Stimulated activated CD8-positive, alpha-beta memory T cell treated with anti-CD3 and anti-CD28 coated beads, Interleukin-12 subunit alpha, Interleukin-12 subunit beta, amount 100 ng/mL, for 4 hours (primary cell): ENCODE measurements around the gene C16orf74.
A peak's percentile ranks its signal among the peaks of the same experiment; 100 is the strongest.

Experiments
- DNase-seq: peaks from one replicate; pipeline ENCODE4 v3.0.0-alpha.2; 2020; ENCODE audit warnings: low read depth

The C16orf74 gene

DNA sequence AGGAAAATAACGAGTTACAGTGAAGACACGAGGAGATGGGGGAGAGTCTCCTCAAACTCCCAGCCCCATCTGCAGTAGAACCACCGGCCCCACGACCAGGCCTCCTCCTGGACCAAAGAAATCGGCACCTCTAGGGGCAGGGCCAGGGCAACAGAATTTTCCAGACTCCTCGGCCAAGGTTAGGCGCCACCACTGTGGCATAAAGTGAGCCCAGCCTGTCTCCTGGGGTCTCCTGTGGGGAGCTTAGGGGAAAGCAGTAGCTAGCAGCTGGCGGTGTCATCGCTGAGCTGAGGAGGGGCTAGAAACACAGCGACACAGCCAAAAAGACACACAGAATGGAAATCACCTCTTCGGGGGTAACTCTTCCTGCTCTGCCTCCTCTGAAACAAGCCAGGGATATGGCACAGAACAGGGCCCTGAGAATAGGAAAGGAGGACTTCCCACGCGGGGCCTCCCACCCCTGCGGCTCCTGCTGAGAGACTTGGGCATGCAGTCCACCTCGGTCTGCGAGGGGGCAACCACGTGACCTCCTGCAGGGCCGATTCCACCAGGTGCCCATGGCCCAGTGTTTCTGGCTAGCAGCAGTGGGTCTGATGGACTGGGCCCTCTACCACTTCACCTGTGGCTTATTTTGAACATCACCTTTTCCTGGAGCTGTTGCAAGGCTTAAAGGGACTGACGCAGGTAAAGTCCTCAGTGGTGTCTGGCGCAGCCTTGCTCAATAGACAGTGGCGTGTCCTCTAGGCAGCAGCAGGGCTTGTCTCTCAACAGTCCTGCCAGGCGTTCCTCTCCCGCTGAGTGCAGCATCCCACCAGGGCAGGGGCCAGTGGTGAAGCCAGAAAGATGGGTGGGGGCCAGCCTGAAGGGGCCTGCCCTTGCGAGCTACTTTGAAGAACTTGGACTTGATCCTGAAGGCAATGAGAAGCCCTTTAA, 55.4 kb downstream of the C16orf74 start:
- DNase-seq, result no peak

DNA sequence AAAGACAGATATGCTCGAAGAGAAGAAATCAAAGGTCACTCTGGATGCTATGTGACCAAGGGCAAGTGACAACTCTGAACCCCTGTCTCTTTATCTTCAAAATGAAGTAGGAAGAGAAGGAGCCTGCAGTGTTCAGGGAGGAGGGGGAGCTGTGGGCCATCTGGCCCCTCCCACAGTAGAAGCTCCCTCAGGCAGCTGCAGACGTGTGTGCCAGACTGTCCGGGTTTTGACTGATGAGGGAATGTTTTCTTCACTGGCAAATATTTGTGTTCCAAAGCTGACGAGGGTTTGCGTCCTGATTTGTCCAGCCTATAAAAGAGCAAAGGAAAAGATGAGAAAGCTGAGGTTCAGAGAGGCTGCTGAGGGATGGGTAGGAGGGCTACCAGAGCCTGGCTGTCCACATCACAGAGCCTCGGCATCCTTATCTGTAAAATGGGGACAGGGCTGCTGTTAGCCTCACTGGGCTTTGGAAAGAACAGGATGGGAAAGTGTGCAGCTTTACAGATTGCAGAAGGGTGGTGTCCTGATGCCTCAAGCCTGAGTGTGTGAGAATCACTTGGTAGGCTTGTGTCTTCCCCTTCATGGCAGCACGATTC, 60.3 kb downstream of the C16orf74 start:
- DNase-seq, result no peak

DNA sequence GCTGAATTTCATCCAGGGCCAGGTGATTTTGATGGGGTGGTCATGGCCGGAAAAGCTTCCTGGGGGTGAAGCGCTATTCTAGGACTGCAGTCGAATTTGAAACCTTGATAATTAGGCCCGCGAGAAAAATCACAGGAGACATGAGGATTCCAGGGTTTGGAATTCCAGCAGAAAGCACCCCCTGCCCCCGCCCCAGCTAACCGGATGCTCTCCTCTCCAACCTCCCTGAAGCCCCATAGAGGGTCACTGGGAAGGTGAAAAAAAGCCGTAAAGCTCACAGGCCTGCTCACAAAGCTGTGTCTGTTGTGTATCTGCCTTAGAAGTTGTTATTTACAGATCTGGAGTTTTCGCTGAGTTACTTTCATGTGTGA, 61.0 kb downstream of the C16orf74 start:
- DNase-seq, result no peak

DNA sequence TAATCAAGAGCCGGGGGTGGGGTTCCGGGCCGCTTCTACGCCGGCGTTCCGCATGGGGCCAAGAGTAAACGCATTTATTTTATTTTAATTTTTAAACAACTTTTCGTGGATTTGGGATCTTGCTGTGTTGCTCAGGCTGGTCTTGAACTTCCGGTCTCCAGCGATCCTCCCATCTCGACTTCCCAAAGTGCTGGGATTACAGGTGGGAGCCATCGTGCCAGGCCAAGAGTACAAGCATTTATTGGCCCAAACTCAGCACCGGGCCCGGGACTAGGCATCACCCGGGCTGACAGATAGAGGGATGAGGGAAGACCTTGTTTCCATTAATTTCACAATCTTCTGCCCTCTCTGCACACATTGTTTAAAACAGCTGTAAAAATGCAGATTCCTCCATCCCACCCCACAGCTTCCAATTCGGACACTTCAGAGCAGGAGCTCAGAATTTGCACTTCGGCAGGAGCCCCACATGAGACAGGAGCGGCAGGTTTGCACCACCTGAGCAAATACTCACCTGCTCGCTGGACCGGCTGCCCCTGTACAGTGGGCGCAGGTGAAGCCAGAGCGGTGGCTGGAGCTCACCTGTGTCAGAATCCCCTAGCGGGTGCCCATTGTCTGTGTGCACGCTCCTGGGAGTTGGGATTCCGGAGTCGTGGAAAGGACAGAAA, 61.5 kb downstream of the C16orf74 start:
- no peak for DNase-seq

DNA sequence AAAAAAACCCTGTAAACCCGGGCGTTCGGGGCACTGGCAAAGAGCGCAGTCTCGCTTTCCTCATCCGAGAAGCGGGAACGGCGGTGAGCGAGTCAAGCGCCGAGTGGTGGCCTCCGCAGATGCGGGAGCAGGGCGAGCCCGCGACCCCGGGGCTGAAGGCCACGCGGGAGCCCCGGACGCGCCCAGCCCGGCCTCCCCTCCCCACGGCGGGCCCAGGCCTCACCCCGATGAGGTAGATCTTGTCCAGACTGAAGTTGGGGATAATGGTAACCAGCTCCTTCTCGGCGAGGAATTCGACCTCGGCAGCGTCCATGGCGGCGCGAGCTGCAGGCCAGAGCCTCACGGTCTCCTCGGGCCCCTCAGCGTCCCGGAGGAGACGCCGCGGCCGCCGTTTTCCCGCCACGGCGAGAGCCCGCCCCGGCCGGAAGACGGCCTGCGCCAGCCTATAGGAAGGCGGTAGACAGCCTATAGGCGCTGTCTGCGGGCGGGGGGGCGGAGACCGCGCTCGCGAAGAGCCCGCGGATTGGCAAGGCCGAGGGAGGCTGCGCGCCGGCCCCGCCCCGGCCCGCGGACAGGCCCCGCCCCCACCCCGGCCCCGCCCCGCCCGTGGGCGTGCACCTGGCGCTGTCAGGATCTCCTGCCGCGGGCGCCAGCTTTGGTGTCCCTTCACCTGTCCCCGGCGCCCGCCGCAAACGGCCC, 62.2 kb downstream of the C16orf74 start, which contains the start of gene GINS2:
Gene GINS2 (minus strand): TSS at position 369 of the 699 bp plus-strand sequence. CDS start 56 bp downstream, at position 313.
- peak; percentile 87 for DNase-seq

DNA sequence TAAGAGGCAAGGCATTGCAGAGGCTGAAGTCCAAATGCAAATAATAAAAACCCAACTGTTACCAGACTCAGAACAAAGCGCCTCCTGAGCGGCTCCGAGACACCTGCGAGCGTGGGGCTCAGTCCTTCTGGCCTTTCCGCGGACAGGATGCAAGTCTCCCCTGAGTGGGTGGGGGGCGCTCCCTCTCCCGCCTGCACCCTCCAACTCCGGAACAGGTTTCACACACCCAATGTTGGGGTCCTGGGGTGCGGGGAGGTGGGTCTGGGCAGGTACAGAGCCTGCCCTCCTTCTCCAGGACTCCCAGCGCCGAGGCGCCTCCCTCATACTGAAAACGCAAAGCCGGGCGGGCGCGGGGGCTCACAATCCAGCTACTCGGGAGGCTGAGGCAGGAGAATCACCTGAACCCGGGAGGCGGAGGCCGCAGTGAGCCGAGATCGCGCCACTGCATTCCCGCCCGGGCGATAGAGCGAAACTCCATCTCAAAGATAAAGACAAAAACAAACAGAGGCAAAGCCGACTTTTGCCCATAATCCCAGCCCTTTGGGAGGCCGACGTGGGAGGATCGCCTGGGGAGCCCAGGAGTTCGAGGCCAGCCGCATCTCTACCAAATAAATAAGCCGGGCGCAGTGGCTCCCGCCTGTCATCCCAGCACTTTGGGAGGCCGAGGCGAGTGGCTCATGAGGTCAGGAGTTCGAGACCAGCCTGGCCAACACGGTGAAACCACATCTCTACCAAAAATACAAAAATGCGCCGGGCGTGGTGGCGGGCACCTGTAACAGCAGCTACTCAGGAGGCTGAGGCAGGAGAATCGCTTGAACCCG, 63.0 kb downstream of the C16orf74 start:
- no peak for DNase-seq

DNA sequence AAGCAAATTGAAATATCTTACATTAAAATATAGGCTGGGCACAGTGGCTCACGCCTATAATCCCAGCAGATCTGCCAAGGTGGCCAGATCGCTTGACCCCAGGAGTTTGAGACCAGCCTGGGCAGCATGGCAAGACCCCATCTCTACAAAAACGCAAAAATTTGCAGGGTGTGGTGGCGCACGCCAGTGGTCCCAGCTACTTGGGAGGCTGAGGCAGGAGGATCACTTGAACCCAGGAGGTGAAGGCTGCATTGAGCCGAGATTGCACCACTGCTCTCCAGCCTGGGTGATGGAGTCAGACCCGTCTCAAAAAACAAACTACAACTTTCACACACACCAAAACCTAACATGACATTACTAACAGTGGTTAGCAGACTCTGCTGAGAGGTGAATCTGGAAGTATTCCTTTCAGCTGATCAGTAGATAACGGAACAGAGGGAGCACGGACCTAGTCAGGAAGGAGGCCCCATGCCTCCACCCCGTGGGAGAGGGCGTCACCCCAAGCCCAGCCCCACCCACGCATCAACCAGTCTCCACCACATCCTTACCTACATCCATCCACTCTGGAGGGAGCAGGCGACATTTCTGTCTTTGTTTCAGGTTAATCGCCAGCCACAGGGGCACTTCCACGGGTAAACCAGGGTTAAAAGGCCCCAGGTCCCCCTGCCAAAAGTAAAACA, 63.8 kb downstream of the C16orf74 start:
- DNase-seq, result no peak

DNA sequence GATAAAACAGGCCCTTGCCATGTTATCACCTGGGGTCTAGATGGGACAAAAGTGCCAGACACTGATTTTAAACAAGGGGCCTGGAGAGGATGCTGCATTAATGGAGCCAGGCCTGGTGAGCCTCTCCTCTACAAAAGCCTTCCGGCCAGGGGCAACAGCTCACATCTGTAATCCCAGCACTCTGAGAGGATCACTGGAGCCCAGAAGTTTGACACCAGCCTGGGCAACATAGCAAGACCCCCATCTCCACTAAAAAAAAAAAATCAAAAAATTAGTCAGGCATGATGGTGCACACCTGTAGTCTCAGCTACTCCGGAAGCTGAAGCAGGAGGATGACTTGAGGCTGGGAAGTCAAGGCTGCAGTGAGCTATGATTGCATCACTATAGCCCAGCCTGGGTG, 65.6 kb downstream of the C16orf74 start:
- no peak for DNase-seq

DNA sequence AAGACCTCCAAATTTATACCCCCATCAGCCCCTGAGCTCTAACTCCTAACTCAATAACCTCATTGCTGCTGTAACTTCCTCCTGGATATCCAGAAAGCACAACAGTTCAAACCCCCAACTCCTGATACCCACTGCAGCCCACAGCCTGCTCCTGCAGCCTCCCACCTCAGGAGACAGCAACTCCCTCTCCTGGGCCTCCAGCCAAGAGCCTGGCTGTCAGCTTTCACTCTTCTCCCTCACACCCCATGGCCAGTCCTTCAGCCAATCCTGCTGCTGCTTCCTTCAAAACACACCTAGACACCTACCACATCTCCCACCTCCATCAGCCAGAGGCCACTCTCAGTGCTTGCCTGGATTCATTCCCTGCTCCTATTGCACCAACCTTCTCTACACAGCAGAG, 67.5 kb downstream of the C16orf74 start:
- no peak for DNase-seq

DNA sequence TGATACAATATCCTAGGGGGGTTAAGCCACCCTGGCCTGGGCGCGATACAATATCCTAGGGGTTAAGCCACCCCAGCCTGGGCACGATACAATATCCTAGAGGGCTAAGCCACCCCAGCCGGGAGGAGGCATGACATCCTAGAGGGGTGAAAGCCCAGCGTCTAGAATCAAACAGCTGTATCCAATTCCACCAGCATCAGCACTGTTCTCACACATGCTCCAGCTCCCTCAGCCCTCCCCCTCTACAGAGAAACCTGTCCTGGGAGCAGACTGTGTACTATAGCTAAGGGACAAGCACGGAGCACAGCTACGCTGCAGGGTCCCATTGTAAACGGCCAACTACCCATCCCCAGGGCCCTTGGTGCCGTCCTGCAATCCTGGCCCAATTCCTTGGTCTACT, 68.4 kb downstream of the C16orf74 start:
- DNase-seq, result no peak

DNA sequence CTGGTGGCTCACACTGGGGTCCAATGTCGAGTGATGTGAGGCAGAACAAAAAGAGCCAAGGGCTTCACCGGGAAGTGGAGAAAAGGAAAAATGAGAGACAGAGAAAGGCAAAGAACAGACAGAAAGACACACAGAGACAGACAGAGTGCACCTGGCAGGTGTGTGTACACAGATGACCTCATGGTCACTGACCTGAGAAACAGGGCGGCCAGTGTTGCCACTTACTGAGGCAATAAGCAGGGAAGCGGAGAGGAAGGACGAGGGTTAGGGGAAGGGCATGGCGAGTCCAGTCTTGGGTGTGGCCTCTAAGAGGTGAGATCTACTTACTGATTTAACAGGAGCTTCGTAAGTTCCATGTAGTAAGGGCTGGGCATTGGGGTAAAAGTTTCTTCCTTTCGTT, 69.6 kb downstream of the C16orf74 start:
- DNase-seq, result no peak

DNA sequence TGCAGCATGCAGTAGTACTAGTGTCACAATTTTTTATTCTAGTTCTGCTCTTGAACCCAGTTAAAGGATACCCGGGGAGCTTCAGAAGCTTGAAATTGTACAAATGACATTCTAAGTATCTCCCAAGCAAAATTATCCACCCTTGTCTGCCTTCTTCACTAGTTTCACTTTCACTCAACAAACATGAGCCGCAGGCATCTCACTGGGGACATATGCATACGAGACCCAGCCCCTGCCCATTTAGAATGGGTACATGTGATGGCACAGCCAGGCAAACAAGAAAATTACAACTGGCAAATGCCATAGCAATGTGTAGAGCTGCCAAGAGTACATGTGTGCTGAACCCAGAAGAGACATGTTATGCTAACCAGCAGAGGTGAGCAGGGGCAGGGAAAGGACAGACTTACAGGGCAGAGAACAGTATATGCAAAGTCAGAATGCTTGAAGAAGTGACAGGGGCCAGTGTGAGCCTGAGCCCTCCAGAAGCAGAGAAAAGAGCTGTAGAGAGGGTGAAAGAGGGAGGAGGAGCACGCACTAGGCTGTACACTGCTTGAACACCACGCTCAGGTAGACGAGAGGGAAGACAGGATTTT, 70.4 kb downstream of the C16orf74 start:
- no peak for DNase-seq

DNA sequence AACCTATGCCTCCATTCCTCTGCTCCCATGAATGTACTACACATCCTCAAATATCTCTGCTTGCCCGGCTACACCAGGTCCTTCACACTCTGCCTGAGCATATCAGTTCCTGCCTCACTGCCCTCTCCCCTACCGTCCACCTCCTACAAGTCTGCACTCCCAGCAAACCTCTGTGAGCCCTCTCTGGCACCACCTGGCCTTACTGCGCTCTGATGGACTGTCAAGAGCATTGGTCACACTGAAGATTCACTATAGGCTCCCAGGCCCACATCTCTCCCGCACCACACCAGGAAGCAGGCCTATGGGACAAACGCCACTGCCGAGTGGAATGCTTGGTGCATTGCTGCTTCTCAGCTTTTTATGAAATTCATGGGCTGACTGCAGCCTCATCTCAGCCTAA, 71.0 kb downstream of the C16orf74 start:
- no peak for DNase-seq

DNA sequence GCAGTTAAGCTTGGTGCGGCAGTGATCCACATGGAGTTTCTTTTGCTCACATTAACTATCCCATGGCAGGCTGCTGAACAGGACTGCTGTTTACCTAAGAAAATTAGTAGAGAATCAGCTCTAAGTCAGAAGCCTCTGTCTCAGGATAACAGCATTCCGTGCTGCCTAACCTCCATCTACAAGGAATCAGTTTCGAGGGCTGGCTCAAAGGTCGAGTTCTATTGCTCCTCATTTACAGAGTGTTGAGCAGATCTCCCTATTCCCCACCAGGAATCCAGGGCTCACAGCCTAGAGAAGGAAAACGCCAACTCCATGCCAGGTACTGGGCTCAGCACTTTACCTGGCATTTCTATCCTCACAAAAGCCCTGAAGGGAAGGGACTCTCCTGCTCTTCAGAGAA, 72.1 kb downstream of the C16orf74 start:
- no peak for DNase-seq

DNA sequence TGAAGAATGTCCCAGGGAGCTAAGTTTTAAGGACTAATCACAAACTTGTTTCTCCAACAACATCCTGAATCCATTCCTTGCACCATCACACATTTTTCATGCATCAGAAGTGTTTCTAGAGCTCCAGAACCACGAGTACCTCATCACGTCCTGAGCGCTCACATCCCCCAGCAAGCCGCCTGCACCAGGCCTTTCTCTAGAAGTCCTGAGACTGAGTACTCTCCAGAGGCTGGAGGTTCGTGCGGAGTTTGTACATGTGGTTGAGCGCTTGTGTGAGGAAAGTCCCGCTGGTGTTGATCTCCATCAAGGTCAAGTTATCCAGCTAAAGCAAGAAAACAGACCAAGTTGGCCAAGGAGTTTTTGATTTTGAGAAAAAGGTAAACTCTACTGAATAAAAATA, 72.9 kb downstream of the C16orf74 start:
- DNase-seq, result no peak

DNA sequence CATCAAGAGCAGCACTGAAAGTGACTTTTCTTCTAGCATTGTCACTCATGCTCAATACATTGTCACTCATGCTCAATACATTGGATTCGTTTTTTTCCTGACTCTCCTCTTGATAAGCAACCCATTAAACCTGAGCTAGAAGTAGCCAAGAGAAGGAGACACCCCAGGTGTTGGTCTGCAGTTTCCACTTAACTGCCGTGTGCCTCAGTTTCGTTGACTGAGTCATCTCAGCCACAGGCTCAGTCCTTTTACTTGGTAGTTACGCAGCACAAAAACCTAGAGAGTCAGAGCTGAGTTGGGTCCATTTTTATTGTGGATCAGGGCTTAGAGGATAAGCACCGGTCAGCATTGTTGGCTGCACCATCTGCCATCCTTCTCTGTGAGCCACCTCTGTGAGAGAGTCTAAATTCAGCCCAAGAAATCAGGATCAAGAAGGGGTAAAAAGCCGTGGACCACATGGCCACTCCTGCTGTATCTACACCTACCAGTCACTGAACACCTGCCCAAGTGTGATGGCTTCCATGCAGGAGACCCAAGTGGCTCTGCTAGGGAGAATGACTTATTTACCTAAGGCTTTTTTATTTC, 73.4 kb downstream of the C16orf74 start:
- DNase-seq, result no peak

DNA sequence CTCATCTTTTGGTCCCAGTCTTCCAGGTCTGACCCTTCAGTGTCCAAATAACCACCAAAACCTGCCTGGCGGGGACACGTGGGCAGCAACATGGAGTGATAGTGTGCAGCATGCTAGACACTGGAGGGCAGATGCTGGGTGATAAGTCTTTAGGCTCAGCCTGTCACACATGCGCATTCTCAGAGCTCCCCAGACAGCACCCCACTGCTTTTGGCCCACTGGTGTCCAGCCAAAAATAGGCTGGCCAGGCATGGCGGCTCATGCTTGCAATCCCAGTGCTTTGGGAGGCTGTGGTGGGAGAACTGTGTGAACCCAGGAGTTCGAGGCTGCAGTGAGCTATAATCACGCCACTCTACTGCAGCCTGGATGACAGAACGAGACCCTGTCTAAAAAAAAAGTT, 74.4 kb downstream of the C16orf74 start:
- DNase-seq, result no peak

DNA sequence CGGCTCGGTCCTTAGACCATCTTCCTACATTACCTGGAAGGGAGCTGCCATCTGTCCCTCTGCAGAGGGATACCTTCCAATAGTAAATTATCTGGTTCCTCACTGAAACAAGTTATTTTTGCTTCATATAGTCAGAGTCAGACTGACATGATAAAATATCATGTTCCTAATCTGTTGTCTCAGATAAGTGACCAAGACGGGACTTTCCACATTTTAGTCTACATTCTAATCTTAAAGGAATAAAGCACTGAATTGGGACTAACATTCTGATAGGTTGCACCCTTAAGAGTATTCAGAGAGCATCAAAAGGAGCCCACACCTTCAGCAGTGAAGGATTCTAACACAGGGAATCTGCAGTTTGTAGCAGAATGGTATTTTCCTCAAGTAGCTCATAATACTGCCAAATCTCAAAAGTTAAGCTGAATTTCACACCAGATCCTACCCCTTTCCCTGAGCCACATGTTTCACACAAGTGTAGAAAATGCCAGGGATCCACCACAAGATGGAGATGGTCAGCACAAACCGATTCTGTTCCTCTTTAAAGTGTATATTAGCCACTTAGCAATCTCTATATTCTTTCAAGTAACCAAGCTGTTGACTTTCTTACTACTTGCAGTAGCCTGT, 75.5 kb downstream of the C16orf74 start:
- DNase-seq, result no peak

DNA sequence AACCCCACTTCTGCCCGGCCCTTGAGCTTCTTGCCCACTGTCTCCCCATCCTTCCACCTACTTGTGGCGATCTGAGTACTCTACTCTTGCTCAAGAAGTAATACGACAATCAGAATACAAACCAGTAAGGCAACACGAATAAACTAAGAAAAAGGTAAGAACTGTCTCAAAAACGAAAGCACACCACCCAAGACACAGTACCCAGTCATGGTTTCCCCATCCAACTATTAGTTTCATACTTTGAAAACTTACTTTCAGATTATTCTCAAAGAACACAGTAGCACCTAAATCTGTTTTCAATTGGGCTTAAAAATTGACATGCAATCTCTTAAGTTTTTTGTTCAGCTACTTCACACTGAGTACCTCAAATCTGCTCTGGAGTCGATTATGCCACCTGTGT, 76.1 kb downstream of the C16orf74 start:
- no peak for DNase-seq

DNA sequence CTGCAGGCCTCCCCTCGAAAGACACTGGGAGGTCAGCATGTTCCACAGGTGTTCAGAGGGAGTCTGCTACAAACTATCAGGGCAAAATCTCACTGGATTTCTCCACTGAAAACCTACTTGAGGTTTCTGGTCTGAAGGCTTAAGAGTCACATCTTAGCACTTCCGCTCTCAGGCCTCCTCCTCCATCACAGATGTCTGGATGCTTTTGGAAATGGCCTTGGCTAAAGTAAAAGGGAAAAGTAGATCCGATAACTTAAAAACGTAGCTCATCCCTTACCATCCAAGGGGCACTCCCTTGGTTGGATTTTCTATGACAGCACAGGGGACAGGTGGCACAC, 76.5 kb downstream of the C16orf74 start:
- no peak for DNase-seq
